ENCODE data around the gene WIPI1. TPM values are rescaled to one million over a fixed set of nuclear protein-coding genes. Genes with fewer than 3 reads are reported as not detected.
A peak's percentile ranks its signal among the peaks of the same experiment; 100 is the strongest.
"Not testable (repeated sequence)": the region's sequence is repeated elsewhere in the genome, so short reads cannot be mapped to it uniquely, and the experiment has no call there.

The WIPI1 gene
- total RNA-seq, 4 donors from 2014 or later, result 23.0 to 32.2 (median 25.5) TPM

GRCh38 chr17:68497885-68498319, 40.6 kb upstream of the WIPI1 start:
- TF ChIP-seq CTCF (IDR thresholded peaks at IDR 0.05), result no peak
- no peak for TF ChIP-seq POLR2A (IDR thresholded peaks at IDR 0.05)
- DNase-seq, result no peak
- 20 to 23% methylated on average over 3 of the region's 3 CpGs for WGBS, 2 donors
- intact Hi-C loops (cut with DNase I), result no loop called here
- no peaks in the 10 kb centered on the region for H3K36me3 ChIP-seq
- no peak overlapping the region for H3K4me3 ChIP-seq
- H3K27ac ChIP-seq, result peak overlapping the region in 2 of 4 donors; percentile 47 to 75
- H3K9me3 ChIP-seq, result no peaks in the 10 kb centered on the region
- peaks cover 3 to 24% (median 8%) of the 10 kb centered on the region in 3 donors for H3K4me1 ChIP-seq
- no peaks in the 10 kb centered on the region for H3K27me3 ChIP-seq

GRCh38 chr17:68495081-68495480, 37.8 kb upstream of the WIPI1 start:
- no peak for DNase-seq
- Histone ChIP-seq H3K9me3 (no peaks in the 10 kb centered on the region), H3K27me3 (no peaks in the 10 kb centered on the region), H3K4me1 (peaks cover 4 to 50% (median 25%) of the 10 kb centered on the region in 3 donors), H3K4me3 (no peak overlapping the region), H3K27ac (no peak overlapping the region), H3K36me3 (no peaks in the 10 kb centered on the region)
- intact Hi-C loops (cut with DNase I), result no loop called here
- TF ChIP-seq CTCF (IDR thresholded peaks at IDR 0.05), result no peak
- TF ChIP-seq POLR2A (IDR thresholded peaks at IDR 0.05), result no peak
- 91% methylated on average over 4 of the region's 4 CpGs for WGBS, 2 donors

- not testable (repeated sequence) for H3K36me3 ChIP-seq
- 55 to 84% methylated on average over 6 to 7 of the region's 8 CpGs for WGBS, 2 donors
- peaks cover 4 to 36% (median 25%) of the 10 kb centered on the region in 3 donors for H3K4me1 ChIP-seq
These were observed 35.2 kb upstream of the WIPI1 start for GRCh38 chr17:68492394-68493054.

GRCh38 chr17:68491381-68492231, 34.3 kb upstream of the WIPI1 start:
- Histone ChIP-seq H3K9me3 (no peaks in the 10 kb centered on the region), H3K4me3 (peak overlapping the region in 2 of 4 donors; percentile 10 to 43), H3K36me3 (no peaks in the 10 kb centered on the region), H3K27ac (peak overlapping the region; percentile 48 to 72 (median 66)), H3K4me1 (peaks cover 4 to 36% (median 25%) of the 10 kb centered on the region in 3 donors), H3K27me3 (peaks cover 0 to 3% (median 0%) of the 10 kb centered on the region in 4 donors)
- WGBS, 2 donors, result 26 to 45% methylated on average over 12 of the region's 12 CpGs
- DNase-seq, result no peak
- TF ChIP-seq POLR2A (IDR thresholded peaks at IDR 0.05) (no peak), CTCF (IDR thresholded peaks at IDR 0.05) (no peak)
- intact Hi-C loops (cut with DNase I), result no loop called here

More at GRCh38 chr17:68492394-68493054, 35.2 kb upstream of the WIPI1 start:
- H3K9me3 ChIP-seq; intact Hi-C loops (cut with DNase I); DNase-seq; H3K27me3 ChIP-seq: not testable (repeated sequence)
- H3K4me3 ChIP-seq, result peak overlapping the region in 2 of 4 donors; percentile 10 to 43
- H3K27ac ChIP-seq, result peak overlapping the region; percentile 48 to 72 (median 66)

- H3K27me3 ChIP-seq, result peaks cover 0 to 11% (median 0%) of the 10 kb centered on the region in 4 donors
- H3K9me3 ChIP-seq, result no peaks in the 10 kb centered on the region
- peak overlapping the region in 1 of 4 donors; percentile 2 for H3K27ac ChIP-seq
- no peak for DNase-seq
- WGBS, 2 donors, result 57 to 73% methylated on average over 4 of the region's 4 CpGs
- no peaks in the 10 kb centered on the region for H3K36me3 ChIP-seq
- no peak overlapping the region for H3K4me3 ChIP-seq
- intact Hi-C loops (cut with DNase I), result no loop called here
- no peak for TF ChIP-seq POLR2A (IDR thresholded peaks at IDR 0.05)
- no peak for TF ChIP-seq CTCF (IDR thresholded peaks at IDR 0.05)
- peaks cover 4 to 36% (median 25%) of the 10 kb centered on the region in 3 donors for H3K4me1 ChIP-seq
These were observed 32.6 kb upstream of the WIPI1 start for GRCh38 chr17:68489919-68490318.
